H1 (cell line): ENCODE data around the gene LHFPL6. TPM values are rescaled to one million over a fixed set of nuclear protein-coding genes. Genes with fewer than 3 reads are reported as not detected.

Experiments used
- CTCF ChIA-PET: fragments of 300-600 bp; sonication (Branson Sonifier 250); formaldehyde crosslinking; loops from one replicate; lab custom pipeline; 2021; ENCODE audit not compliant: partially characterized antibody; lab: Charles Lee
- POLR2A ChIA-PET: fragments of 300-600 bp; sonication (Branson Sonifier 250); formaldehyde crosslinking; loops from one replicate; lab custom pipeline; 2021; ENCODE audit warnings: inconsistent platforms; ENCODE audit not compliant: partially characterized antibody; lab: Charles Lee
- DNase-seq, 2 experiments: peaks; one replicate each; pipeline versions ENCODE4 v3.0.0 to v3.0.0-alpha.2; 2010 to 2022; ENCODE audit warnings: low spot score in 2 of 2, low read depth in 1 of 2, mixed read lengths in 1 of 2
- FAIRE-seq: peaks from 2 replicates; lab custom pipeline; 2011; peaks lifted over from hg19 to GRCh38; lab: Jason Lieb, UNC
- H2AFZ ChIP-seq: 2 replicates; pipeline ENCODE4 v1.8.1; 2012; ENCODE audit warnings: low read length, inconsistent platforms
- H2AK5ac ChIP-seq: 2 replicates; pipeline ENCODE4 v1.6.1; 2013; ENCODE audit warnings: low read depth, low read length
- H2BK120ac ChIP-seq: replicated peaks from 2 replicates; pipeline ENCODE3; 2013; ENCODE audit warnings: low read depth, low read length, inconsistent platforms
- H2BK12ac ChIP-seq: 2 replicates; pipeline ENCODE4 v1.6.1; 2013; ENCODE audit warnings: low read depth, low read length
- H2BK15ac ChIP-seq: 2 replicates; pipeline ENCODE4 v1.6.1; 2013; ENCODE audit warnings: low read length
- H2BK20ac ChIP-seq: 2 replicates; pipeline ENCODE4 v1.6.1; 2013; ENCODE audit warnings: low read length
- H2BK5ac ChIP-seq: 2 replicates; pipeline ENCODE4 v1.6.1; 2013; ENCODE audit warnings: low read depth, low read length
- H3K14ac ChIP-seq: 2 replicates; pipeline ENCODE4 v1.6.1; 2013; ENCODE audit warnings: inconsistent platforms; ENCODE audit not compliant: insufficient read length
- H3K18ac ChIP-seq: 2 replicates; pipeline ENCODE4 v1.6.1; 2013; ENCODE audit warnings: low read length; ENCODE audit errors: extremely low read depth
- H3K23ac ChIP-seq: 2 replicates; pipeline ENCODE4 v1.6.1; 2013; ENCODE audit warnings: inconsistent platforms; ENCODE audit not compliant: insufficient read length
- H3K23me2 ChIP-seq: 2 replicates; pipeline ENCODE4 v1.6.1; 2013; ENCODE audit warnings: low read depth, low read length
- H3K27ac ChIP-seq: 2 replicates; pipeline ENCODE4 v1.6.1; 2011; ENCODE audit warnings: low read depth, low read length, inconsistent platforms
- H3K27me3 ChIP-seq, 4 experiments: replicated peaks in 1 of 4; 1 replicate in 1 of 4; 2 replicates in 3 of 4; pipeline versions ENCODE4 v1.6.1 to v1.8.1; 2011 to 2013; ENCODE audit warnings: low read length in 3 of 4, mild to moderate bottlenecking in 3 of 4, inconsistent platforms in 2 of 4, mixed read lengths in 2 of 4, moderate library complexity in 1 of 4; ENCODE audit not compliant: control insufficient read depth in 3 of 4, insufficient read depth in 3 of 4; ENCODE audit errors: extremely low read depth in 1 of 4
- H3K36me3 ChIP-seq, 4 experiments: 2 replicates each; pipeline versions ENCODE4 v1.6.1 to v1.8.1; 2011 to 2013; ENCODE audit warnings: mild to moderate bottlenecking in 4 of 4, low read length in 3 of 4, moderate library complexity in 2 of 4, control low read depth in 1 of 4, inconsistent platforms in 1 of 4; ENCODE audit not compliant: insufficient read depth in 4 of 4, control insufficient read depth in 2 of 4
- H3K4ac ChIP-seq: replicated peaks from 2 replicates; pipeline ENCODE3; 2013; ENCODE audit warnings: low read length, low read depth, mixed read lengths, inconsistent platforms; ENCODE audit not compliant: insufficient read length
- H3K4me1 ChIP-seq, 4 experiments: replicated peaks in 1 of 4; 1 replicate in 1 of 4; 2 replicates in 3 of 4; pipeline versions ENCODE4 v1.6.1 to v1.8.1; 2011 to 2013; ENCODE audit warnings: low read length in 3 of 4, inconsistent platforms in 2 of 4, mixed read lengths in 1 of 4; ENCODE audit not compliant: insufficient read depth in 4 of 4, control insufficient read depth in 3 of 4
- H3K4me2 ChIP-seq, 2 experiments: 2 replicates each; pipeline versions ENCODE4 v1.6.1 to v1.8.1; 2011 to 2013; ENCODE audit warnings: low read depth in 2 of 2, low read length in 2 of 2, control low read depth in 1 of 2, inconsistent platforms in 1 of 2, mild to moderate bottlenecking in 1 of 2; ENCODE audit not compliant: insufficient read depth in 1 of 2
- H3K4me3 ChIP-seq, 4 experiments: fragments of 200-600, 300-600 bp in 1 of 4; sonication (generic), shearing (Covaris generic), sonication (Bioruptor Twin) in 1 of 4; 2 replicates each; pipeline versions ENCODE4 v1.5.1 to v1.8.1; 2011 to 2016; ENCODE audit warnings: low read length in 4 of 4, low read depth in 3 of 4, control low read depth in 2 of 4, inconsistent platforms in 2 of 4, mild to moderate bottlenecking in 2 of 4, mixed read lengths in 1 of 4, moderate library complexity in 1 of 4; ENCODE audit not compliant: insufficient read depth in 2 of 4; ENCODE audit errors: extremely low read depth in 1 of 4
- H3K56ac ChIP-seq: replicated peaks from 2 replicates; pipeline ENCODE3; 2013; ENCODE audit warnings: low read depth, mild to moderate bottlenecking, mixed read lengths, low read length, inconsistent platforms; ENCODE audit not compliant: insufficient read length
- H3K79me1 ChIP-seq: 2 replicates; pipeline ENCODE4 v1.6.1; 2013; ENCODE audit warnings: low read depth, low read length, control low read depth
- H3K79me2 ChIP-seq, 2 experiments: 2 replicates each; pipeline versions ENCODE4 v1.6.1 to v1.8.1; 2012 to 2013; ENCODE audit warnings: low read length in 2 of 2, mild to moderate bottlenecking in 2 of 2, inconsistent platforms in 1 of 2; ENCODE audit not compliant: insufficient read depth in 2 of 2, control insufficient read depth in 1 of 2
- H3K9ac ChIP-seq, 4 experiments: replicated peaks in 1 of 4; 1 replicate in 1 of 4; 2 replicates in 3 of 4; pipeline versions ENCODE4 v1.6.1 to v1.8.1; 2011 to 2013; ENCODE audit warnings: low read depth in 3 of 4, low read length in 3 of 4, control low read depth in 2 of 4, mild to moderate bottlenecking in 2 of 4, moderate library complexity in 2 of 4, inconsistent platforms in 1 of 4; ENCODE audit errors: extremely low read depth in 1 of 4
- H3K9me3 ChIP-seq, 2 experiments: 2 replicates each; pipeline versions ENCODE4 v1.6.1 to v1.8.1; 2012 to 2013; ENCODE audit warnings: mild to moderate bottlenecking in 2 of 2, moderate library complexity in 2 of 2, control low read depth in 1 of 2, inconsistent platforms in 1 of 2, low read depth in 1 of 2, low read length in 1 of 2, mixed read lengths in 1 of 2; ENCODE audit not compliant: insufficient read depth in 2 of 2
- H4K20me1 ChIP-seq, 2 experiments: replicated peaks in 1 of 2; 2 replicates each; pipeline versions ENCODE3 to v1.8.1; 2011 to 2013; ENCODE audit warnings: inconsistent platforms in 2 of 2, low read length in 2 of 2, mild to moderate bottlenecking in 1 of 2; ENCODE audit not compliant: insufficient read depth in 2 of 2, control insufficient read depth in 1 of 2
- H4K5ac ChIP-seq: 2 replicates; pipeline ENCODE4 v1.6.1; 2013; ENCODE audit warnings: low read length, low read depth, mixed read lengths, inconsistent platforms; ENCODE audit not compliant: insufficient read length
- H4K8ac ChIP-seq: 2 replicates; pipeline ENCODE4 v1.8.0; 2013; ENCODE audit warnings: mild to moderate bottlenecking, moderate library complexity, low read length, inconsistent platforms; ENCODE audit not compliant: insufficient read depth; ENCODE audit errors: extremely low read depth
- H4K91ac ChIP-seq: replicated peaks from 2 replicates; pipeline ENCODE3; 2013; ENCODE audit warnings: low read length, mixed read lengths, inconsistent platforms; ENCODE audit not compliant: insufficient read length
- ATF2 ChIP-seq: IDR thresholded peaks from 2 replicates; pipeline ENCODE4 v1.6.1; 2012; ENCODE audit warnings: low read length, inconsistent platforms
- CBX5 ChIP-seq: fragments of 300-800, 300-1000 bp; sonication (generic); IDR thresholded peaks from 2 replicates; pipeline ENCODE4 v1.7.1; 2016; ENCODE audit warnings: antibody characterized with exemption, low read length, low read depth
- EGR1 ChIP-seq: IDR thresholded peaks from 2 replicates; pipeline ENCODE4 v1.6.1; 2011; ENCODE audit warnings: low read depth, low read length, borderline replicate concordance
- EZH2 ChIP-seq: fragments of 200-600 bp; sonication (generic); IDR thresholded peaks from 2 replicates; pipeline ENCODE4 v1.7.1; 2012; ENCODE audit warnings: low read depth, mild to moderate bottlenecking, moderate library complexity, low read length, inconsistent platforms; ENCODE audit not compliant: severe bottlenecking
- GTF2F1 ChIP-seq: IDR thresholded peaks from 2 replicates; pipeline ENCODE4 v1.6.1; 2012; ENCODE audit warnings: low read depth, low read length, improper control_type of control experiment, borderline replicate concordance
- NANOG ChIP-seq: IDR thresholded peaks from 2 replicates; pipeline ENCODE4 v1.6.1; 2011; ENCODE audit warnings: low read length, low read depth, mild to moderate bottlenecking, inconsistent platforms; ENCODE audit not compliant: insufficient read depth, poor library complexity, severe bottlenecking
- NRF1 ChIP-seq: IDR thresholded peaks from 2 replicates; pipeline ENCODE4 v1.6.1; 2011; ENCODE audit warnings: mild to moderate bottlenecking, low read depth, low read length, improper control_type of control experiment
- SAP30 ChIP-seq: fragments of 300-600 bp; sonication (generic); IDR thresholded peaks from 2 replicates; pipeline ENCODE4 v1.7.1; 2012; ENCODE audit warnings: low read length, moderate library complexity, mild to moderate bottlenecking, inconsistent platforms; ENCODE audit not compliant: insufficient read depth, insufficient replicate concordance
- SIX5 ChIP-seq: IDR thresholded peaks from 2 replicates; pipeline ENCODE4 v1.6.1; 2011; ENCODE audit warnings: mild to moderate bottlenecking, low read depth, low read length
- TAF1 ChIP-seq: IDR thresholded peaks from 2 replicates; pipeline ENCODE4 v1.6.1; 2011; ENCODE audit warnings: mild to moderate bottlenecking, low read depth, low read length
- TAF7 ChIP-seq: optimal IDR thresholded peaks from 2 replicates; pipeline ENCODE3; 2011; ENCODE audit warnings: low read depth, mild to moderate bottlenecking, inconsistent platforms, low read length, moderate library complexity, borderline replicate concordance
- TBP ChIP-seq: IDR thresholded peaks from 2 replicates; pipeline ENCODE4 v1.6.1; 2011; ENCODE audit warnings: low read depth, low read length, improper control_type of control experiment
- TCF12 ChIP-seq: IDR thresholded peaks from 2 replicates; pipeline ENCODE4 v1.6.1; 2011; ENCODE audit warnings: low read depth, mild to moderate bottlenecking, low read length
- WGBS, 2 experiments: shearing (Covaris generic) in 1 of 2; methylation state at CpG; one replicate each; pipeline versions ENCODE4 v1.1.6 to v1.1.7; 2013 to 2015; ENCODE audit warnings: low lambda C conversion rate in 2 of 2, mixed read lengths in 2 of 2, inconsistent platforms in 1 of 2, low coverage in 1 of 2, missing lambda C conversion rate in 1 of 2; ENCODE audit not compliant: insufficient replicate concordance in 2 of 2, insufficient coverage in 1 of 2, insufficient read length in 1 of 2; ENCODE audit errors: extremely low coverage in 1 of 2, missing lambda C conversion rate in 1 of 2; 5-methylcytosine and 5-hydroxymethylcytosine counted together
- polyA plus RNA-seq, 7 experiments: library from polyadenylated mRNA; depleted of rRNA in 3 of 7; stranded (reverse) in 5 of 7; unstranded in 2 of 7; fragments of >200 nt in 5 of 7; fragments of 200-250 nt in 2 of 7; gene quantifications; 1 replicate in 5 of 7; 2 replicates in 1 of 7; 4 replicates in 1 of 7; pipeline versions ENCODE4 v1.2.1 to v1.2.3, GENCODE V29; 2011 to 2013; ENCODE audit warnings: missing spikeins in 2 of 7, mixed read lengths in 2 of 7
- total RNA-seq: library from RNA; stranded (reverse); fragmentation: NEBNext Ultra II Directional; extraction: Animal tissue kit (Norgen Biotek cat#: 25700); gene quantifications from 2 replicates; pipeline ENCODE4 v1.2.1, GENCODE V29; 2021

The LHFPL6 gene
- total and polyA plus RNA-seq, 2 of the 8 experiments (the other 6 are each of a cell fraction or from before 2014, with no cell fraction given), result 7.6 to 17.0 TPM

- WGBS, 2 experiments, result 87% methylated on average over 3 of the region's 3 CpGs; no CpG with 5 or more reads in 1 of the 2 experiments
- ChIA-PET CTCF (interaction anchor here (0.7 to 1.5 kb wide), 3 partner anchors 13 to 28 kb away, joined by 3 read pairs; no protein-coding TSS in a partner anchor), POLR2A (no interaction called here)
- Histone ChIP-seq H2BK20ac (no peak overlapping the region), H2BK120ac (no peak overlapping the region), H3K9ac (no peak overlapping the region), H3K18ac (no peak overlapping the region), H2BK15ac (no peak overlapping the region), H3K36me3 (no peaks in the 10 kb centered on the region), H4K20me1 (no peaks in the 10 kb centered on the region), H4K5ac (no peak overlapping the region), H2BK5ac (no peak overlapping the region), H3K79me1 (no peaks in the 10 kb centered on the region), H3K23me2 (no peaks in the 10 kb centered on the region), H3K4ac (no peak overlapping the region), H3K27ac (no peak overlapping the region), H3K79me2 (no peaks in the 10 kb centered on the region), H3K14ac (no peak overlapping the region), H3K4me2 (no peak overlapping the region), H3K23ac (no peak overlapping the region), H3K9me3 (peaks cover 0 to 4% of the 10 kb centered on the region in 2 experiments; a peak in 1 of 4 replicates), H3K56ac (no peak overlapping the region), H2AK5ac (no peak overlapping the region), H3K4me1 (no peaks in the 10 kb centered on the region), H4K8ac (no peak overlapping the region), H2AFZ (no peak overlapping the region), H3K4me3 (no peak overlapping the region), H3K27me3 (no peaks in the 10 kb centered on the region), H4K91ac (no peak overlapping the region), H2BK12ac (no peak overlapping the region)
- FAIRE-seq (no peak), DNase-seq (no peak)
- no peak for TF ChIP-seq EZH2
- no peak for TF ChIP-seq GTF2F1
- no peak for TF ChIP-seq TCF12
- no peak for TF ChIP-seq NANOG
- TF ChIP-seq TBP, result no peak
- no peak for TF ChIP-seq SIX5
- no peak for TF ChIP-seq NRF1
- no peak for TF ChIP-seq TAF1
- TF ChIP-seq TAF7, result no peak
- no peak for TF ChIP-seq CBX5
- no peak for TF ChIP-seq SAP30
- no peak for TF ChIP-seq EGR1
- no peak for TF ChIP-seq ATF2
These were observed 48.6 kb downstream of the LHFPL6 start for GRCh38 chr13:39554371-39554770.
